Measurements from ENCODE around the gene ROR2.

Gene ROR2

GRCh38 chr9:91680106-91680505 lies 269.9 kb downstream of the ROR2 start:
- DNase-seq (ENCODE audit: low spot score): no peak
- in situ Hi-C loops (cut with MboI; ENCODE audit: low pct_unique_long_range_greater_than_20kb, low sequenced_read_pairs, unreplicated experiment): loop anchor here (25.0 kb wide), 1 partner anchor 768 kb away; no protein-coding TSS in a partner anchor

GRCh38 chr9:91678807-91679580 lies 271.0 kb downstream of the ROR2 start:
- in situ Hi-C loops (cut with MboI; ENCODE audit: low pct_unique_long_range_greater_than_20kb, low sequenced_read_pairs, unreplicated experiment): loop anchor here (25.0 kb wide), 1 partner anchor 767 kb away; no protein-coding TSS in a partner anchor
- no peak for TF ChIP-seq CTCF (IDR thresholded peaks at IDR 0.05; ENCODE audit: extremely low read depth, insufficient read depth, missing control alignments)
- no peak for DNase-seq (ENCODE audit: low spot score)

More at GRCh38 chr9:91680106-91680505, 269.9 kb downstream of the ROR2 start:
- TF ChIP-seq CTCF (IDR thresholded peaks at IDR 0.05; ENCODE audit: extremely low read depth, insufficient read depth, missing control alignments): no peak

GRCh38 chr9:91677822-91678436 lies 272.1 kb downstream of the ROR2 start:
- no peak for TF ChIP-seq CTCF (IDR thresholded peaks at IDR 0.05; ENCODE audit: extremely low read depth, insufficient read depth, missing control alignments)
- DNase-seq (ENCODE audit: low spot score): no peak
- in situ Hi-C loops (cut with MboI; ENCODE audit: low pct_unique_long_range_greater_than_20kb, low sequenced_read_pairs, unreplicated experiment): loop anchor here (25.0 kb wide), 1 partner anchor 766 kb away; no protein-coding TSS in a partner anchor

- TF ChIP-seq CTCF (IDR thresholded peaks at IDR 0.05; ENCODE audit: extremely low read depth, insufficient read depth, missing control alignments): no peak
- in situ Hi-C loops (cut with MboI; ENCODE audit: low pct_unique_long_range_greater_than_20kb, low sequenced_read_pairs, unreplicated experiment): loop anchor here (25.0 kb wide), 1 partner anchor 765 kb away; no protein-coding TSS in a partner anchor
Measured at GRCh38 chr9:91677331-91677730, 272.7 kb downstream of the ROR2 start.

GRCh38 chr9:91676046-91676445 lies 274.0 kb downstream of the ROR2 start:
- DNase-seq (ENCODE audit: low spot score): no peak
- peak; percentile 12 for TF ChIP-seq CTCF (IDR thresholded peaks at IDR 0.05; ENCODE audit: extremely low read depth, insufficient read depth, missing control alignments)
- in situ Hi-C loops (cut with MboI; ENCODE audit: low pct_unique_long_range_greater_than_20kb, low sequenced_read_pairs, unreplicated experiment): loop anchor here (25.0 kb wide), 1 partner anchor 764 kb away; no protein-coding TSS in a partner anchor

More at GRCh38 chr9:91677331-91677730, 272.7 kb downstream of the ROR2 start:
- no peak for DNase-seq (ENCODE audit: low spot score)

- no peak for TF ChIP-seq CTCF (IDR thresholded peaks at IDR 0.05; ENCODE audit: extremely low read depth, insufficient read depth, missing control alignments)
- in situ Hi-C loops (cut with MboI; ENCODE audit: low pct_unique_long_range_greater_than_20kb, low sequenced_read_pairs, unreplicated experiment): no loop called here
- DNase-seq (ENCODE audit: low spot score): no peak
Measured at GRCh38 chr9:91664663-91665062, 285.4 kb downstream of the ROR2 start.
